GM21381 (cell line): ENCODE data around the gene EFS.
"Not testable (repeated sequence)": the region's sequence is repeated elsewhere in the genome, so short reads cannot be mapped to it uniquely, and the experiment has no call there.

Source experiments
- ATAC-seq: cut with Tn5 transposase; IDR thresholded peaks from one replicate; pipeline ENCODE4 v1.9.1; 2021; ENCODE audit warnings: mild to moderate bottlenecking, moderate library complexity; ENCODE audit not compliant: unreplicated experiment

The EFS gene

GRCh38 chr14:23339506-23340268 is 25.3 kb downstream of the EFS start:
- no peak for ATAC-seq

DNA sequence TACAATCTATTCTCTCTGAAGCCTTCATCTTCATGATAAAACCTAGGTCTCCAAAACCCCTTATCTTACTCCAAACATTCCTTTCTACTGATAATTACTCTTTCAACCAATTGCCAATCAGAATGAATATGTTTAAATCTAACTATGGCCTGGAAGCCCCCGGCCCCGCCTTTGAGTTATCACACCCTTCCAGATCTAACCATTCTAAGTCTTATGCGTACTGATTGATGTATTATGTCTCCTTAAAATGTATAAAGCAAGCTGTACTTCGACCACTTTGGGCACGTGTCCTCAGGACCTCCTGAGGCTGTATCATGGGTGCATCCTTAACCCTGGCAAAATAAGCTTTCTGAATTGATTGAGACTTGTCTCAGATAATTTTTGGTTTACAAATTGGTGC is 29.3 kb downstream of the EFS start:
- ATAC-seq, result no peak

- ATAC-seq, result no peak
Measured at GRCh38 chr14:23327947-23328744, 36.8 kb downstream of the EFS start.

DNA sequence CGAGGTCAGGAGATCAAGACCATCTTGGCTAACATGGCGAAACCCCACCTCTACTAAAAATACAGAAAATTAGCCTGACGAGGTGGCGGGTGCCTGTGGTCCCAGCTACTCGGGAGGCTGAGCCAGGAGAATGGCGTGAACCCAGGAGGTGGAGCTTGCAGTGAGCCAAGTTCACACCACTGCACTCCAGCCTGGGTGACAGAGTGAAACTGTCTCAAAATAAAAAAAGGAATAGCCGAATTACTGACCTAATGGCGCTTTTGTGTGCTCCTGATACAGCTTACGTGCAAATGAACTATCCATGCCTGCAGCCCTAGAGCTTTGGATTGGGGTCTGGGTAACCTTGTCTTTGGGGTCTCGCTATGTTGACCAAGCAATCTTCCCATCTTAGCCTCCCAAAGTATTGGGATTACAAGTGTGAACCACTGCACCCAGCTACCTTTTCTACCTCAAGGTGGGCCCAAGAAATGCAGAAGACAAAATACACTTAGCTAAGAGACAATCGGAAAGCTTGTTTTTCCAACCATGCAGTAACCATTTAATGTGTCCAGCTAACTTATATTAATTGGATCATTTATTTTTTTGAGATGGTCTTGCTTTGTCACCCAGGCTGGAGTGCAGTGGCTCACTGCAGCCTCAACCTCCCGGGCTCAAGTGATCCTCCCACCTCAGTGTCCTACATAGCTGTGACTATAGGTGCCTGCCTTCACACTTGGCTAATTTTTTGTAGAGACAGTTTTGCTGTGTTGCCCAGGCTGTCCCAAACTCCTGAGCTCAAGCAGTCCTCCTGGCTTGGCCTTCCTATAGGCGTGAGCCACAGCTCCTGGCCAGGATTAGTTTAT is 38.3 kb downstream of the EFS start:
- ATAC-seq, result no peak

- ATAC-seq, result not testable (repeated sequence)
Measured at GRCh38 chr14:23325746-23326145, 39.2 kb downstream of the EFS start.

GRCh38 chr14:23324993-23325392 is 40.0 kb downstream of the EFS start:
- no peak for ATAC-seq

GRCh38 chr14:23324455-23324846 is 40.5 kb downstream of the EFS start:
- ATAC-seq, result no peak

- no peak for ATAC-seq
Measured at GRCh38 chr14:23323838-23324454, 41.0 kb downstream of the EFS start.

DNA sequence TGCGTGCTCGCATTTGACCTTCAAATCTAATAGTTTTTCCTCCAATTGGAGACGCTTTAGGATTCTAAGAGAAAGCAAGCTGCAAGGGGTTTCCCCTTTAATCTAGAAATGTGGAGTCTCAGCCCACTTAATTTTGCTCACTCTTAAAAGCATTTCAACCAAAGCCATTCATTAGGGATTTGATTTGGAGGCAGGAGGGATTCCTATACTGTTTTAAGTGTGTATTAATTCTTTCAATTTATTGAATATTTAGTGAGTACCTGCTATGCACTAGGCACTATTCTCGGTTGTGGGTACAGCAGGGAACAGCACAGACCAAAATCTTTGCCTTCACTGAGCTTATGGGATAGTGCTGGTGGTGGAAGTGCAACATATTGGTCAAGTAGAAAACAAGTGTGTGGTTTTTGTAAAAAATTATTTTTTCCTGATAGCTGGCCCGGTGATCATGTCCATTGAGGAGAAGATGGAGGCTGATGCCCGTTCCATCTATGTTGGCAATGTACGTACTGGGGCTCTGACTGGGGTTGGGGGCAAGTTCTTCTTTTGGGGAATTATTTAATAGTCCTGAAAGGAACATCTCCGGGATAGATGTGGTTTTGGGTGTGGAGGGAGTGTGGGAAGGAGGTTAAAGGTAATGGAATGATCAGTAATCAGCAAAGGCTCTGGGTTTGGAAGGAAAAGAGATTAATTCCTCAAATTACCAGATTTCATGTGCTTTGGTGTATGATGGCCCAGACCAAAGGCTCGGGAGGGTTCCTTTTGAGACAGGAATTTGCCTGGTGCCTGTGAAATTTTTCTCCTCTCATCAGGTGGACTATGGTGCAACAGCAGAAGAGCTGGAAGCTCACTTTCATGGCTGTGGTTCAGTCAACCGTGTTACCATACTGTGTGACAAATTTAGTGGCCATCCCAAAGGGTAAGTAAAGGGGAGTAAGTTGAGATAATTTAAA is 42.1 kb downstream of the EFS start:
- ATAC-seq, result no peak

GRCh38 chr14:23321572-23322547 is 43.1 kb downstream of the EFS start:
- ATAC-seq, result peak; percentile 10

- peak; percentile 84 for ATAC-seq
Measured at GRCh38 chr14:23320584-23321571, 44.1 kb downstream of the EFS start, which contains the start of gene PABPN1. TSS of gene PABPN1 (plus strand) at chr14:23321457. CDS start at chr14:23321470, 13 bp downstream.

DNA sequence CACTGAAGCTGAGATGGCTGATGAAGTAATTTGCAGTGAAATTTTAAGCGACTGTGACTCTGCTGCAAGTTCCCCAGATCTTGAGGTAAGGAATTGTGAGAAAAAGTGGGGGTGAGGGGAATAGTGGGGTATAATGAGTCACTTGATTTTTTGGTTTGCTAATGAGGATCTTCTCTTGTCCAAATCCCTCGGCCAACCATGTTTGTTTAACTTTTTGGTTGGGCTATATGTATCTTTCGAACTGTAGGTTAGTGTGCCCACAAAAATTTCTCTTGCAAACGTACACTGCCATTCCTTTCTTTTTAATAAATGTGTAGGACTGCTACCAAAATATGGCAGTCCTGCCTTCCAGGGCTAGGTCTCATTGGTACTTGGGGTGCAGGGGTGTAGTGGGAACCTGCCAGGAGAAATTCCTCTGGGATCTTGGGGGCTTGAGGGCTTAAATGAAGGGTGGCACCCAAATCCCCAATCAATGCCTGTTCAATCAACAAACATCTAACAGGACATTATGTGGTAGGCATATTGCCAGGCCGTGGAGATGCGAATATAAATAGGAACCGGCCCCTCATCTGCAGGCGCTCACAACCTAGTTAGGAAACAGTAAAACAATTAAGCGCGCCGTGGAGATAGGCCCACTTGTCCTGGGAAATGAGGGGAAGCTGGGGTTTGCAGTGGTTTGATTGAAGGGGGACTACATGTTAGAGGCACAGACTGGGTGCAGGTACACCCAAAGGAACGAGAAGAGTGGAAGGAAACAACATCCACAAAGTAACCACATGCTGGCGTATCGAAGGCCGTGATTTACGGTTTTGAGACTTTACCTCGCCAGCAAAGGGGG is 45.0 kb downstream of the EFS start:
- ATAC-seq, result no peak

GRCh38 chr14:23316300-23316699 is 48.7 kb downstream of the EFS start:
- no peak for ATAC-seq

DNA sequence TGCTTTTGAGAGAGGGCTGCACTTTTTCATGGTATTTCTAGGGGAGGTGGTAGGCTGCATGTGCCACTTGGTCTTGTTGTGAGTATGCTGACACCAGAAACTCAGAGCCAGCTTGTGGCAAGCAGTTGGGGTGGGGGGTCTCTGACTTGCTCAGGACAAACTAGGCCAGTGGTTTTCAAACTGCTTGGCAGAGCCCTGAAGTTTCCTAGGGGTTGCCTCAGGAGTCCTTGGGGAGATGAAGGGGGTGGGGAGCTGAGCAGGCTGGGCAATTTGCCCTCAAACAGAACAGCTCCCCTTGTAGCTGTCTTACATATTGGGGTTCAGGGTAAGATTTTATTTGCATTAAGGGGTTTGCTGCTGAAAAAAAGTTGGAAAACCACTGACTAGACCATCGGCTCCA is 54.4 kb downstream of the EFS start:
- ATAC-seq, result no peak

DNA sequence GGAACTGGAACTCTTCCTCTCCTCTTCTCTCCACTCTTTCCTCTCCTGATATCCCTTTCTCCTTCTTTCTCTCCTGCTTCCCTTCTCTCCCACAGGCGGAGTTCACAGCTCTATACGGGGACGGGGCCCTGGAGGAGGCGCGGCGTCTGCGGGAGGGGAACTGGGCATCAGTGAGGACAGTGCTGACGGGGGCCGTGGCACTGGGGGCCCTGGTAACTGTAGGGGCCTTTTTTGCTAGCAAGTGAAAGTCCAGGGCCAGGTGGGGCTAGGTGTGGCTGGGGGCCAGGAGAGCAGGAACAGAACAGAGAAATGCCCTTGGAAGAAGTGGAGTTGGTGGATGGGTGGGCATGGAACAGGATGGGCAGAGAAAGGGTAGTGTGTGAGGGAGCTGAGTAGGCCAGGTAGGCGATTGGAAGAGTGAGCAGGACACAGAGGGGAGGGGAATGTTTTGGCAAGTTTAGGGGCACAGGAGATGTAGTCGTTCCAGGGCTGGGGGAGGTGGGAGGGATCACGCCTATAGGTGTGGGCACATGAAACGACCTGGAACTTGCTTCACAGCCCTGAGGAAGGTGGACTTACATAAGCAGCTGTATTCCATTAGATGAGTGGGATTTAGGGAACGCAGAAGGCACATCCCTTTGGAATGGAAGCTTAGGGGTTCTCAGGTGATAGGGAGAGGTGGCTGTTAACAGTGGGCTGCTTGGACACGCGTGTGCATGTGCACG is 56.1 kb downstream of the EFS start:
- no peak for ATAC-seq
